AG08396 (cell line): ENCODE results near the gene POC5.
"Not testable (repeated sequence)": the region's sequence is repeated elsewhere in the genome, so short reads cannot be mapped to it uniquely, and the experiment has no call there.

ENCODE experiments used
- DNase-seq: peaks from one replicate; pipeline ENCODE4 v3.0.0; 2012; ENCODE audit warnings: low spot score, mixed read lengths

Gene POC5

GRCh38 chr5:75706016-75706415, 11.2 kb downstream of the POC5 start:
- DNase-seq: peak; percentile 4

- DNase-seq: no peak
Observed at GRCh38 chr5:75701856-75702255, 15.4 kb downstream of the POC5 start.

GRCh38 chr5:75695472-75696351, 21.5 kb downstream of the POC5 start:
- not testable (repeated sequence) for DNase-seq

GRCh38 chr5:75694781-75695180, 22.5 kb downstream of the POC5 start:
- DNase-seq: no peak

GRCh38 chr5:75690669-75691068, 26.6 kb downstream of the POC5 start:
- no peak for DNase-seq

GRCh38 chr5:75686480-75686879, 30.8 kb downstream of the POC5 start:
- DNase-seq: no peak

GRCh38 chr5:75685141-75685540, 32.1 kb downstream of the POC5 start:
- DNase-seq: no peak

- DNase-seq: no peak
Observed at GRCh38 chr5:75681125-75681830, 36.0 kb downstream of the POC5 start.

GRCh38 chr5:75678155-75678554, 39.1 kb downstream of the POC5 start:
- DNase-seq: no peak

- no peak for DNase-seq
Observed at GRCh38 chr5:75677607-75678006, 39.6 kb downstream of the POC5 start.

- DNase-seq: no peak
Observed at GRCh38 chr5:75675783-75676182, 41.5 kb downstream of the POC5 start.

GRCh38 chr5:75672616-75673015, 44.6 kb downstream of the POC5 start:
- DNase-seq: peak; percentile 54

GRCh38 chr5:75671506-75671905, 45.7 kb downstream of the POC5 start:
- no peak for DNase-seq

GRCh38 chr5:75670577-75670976, 46.7 kb downstream of the POC5 start:
- no peak for DNase-seq

GRCh38 chr5:75668977-75669689, 48.1 kb downstream of the POC5 start:
- DNase-seq: no peak

GRCh38 chr5:75668445-75668844, 48.8 kb downstream of the POC5 start:
- DNase-seq: no peak

GRCh38 chr5:75667586-75667985, 49.7 kb downstream of the POC5 start:
- no peak for DNase-seq

- DNase-seq: no peak
Observed at GRCh38 chr5:75666801-75667200, 50.4 kb downstream of the POC5 start.

- no peak for DNase-seq
Observed at GRCh38 chr5:75664979-75665378, 52.3 kb downstream of the POC5 start.

GRCh38 chr5:75663579-75664284, 53.5 kb downstream of the POC5 start:
- no peak for DNase-seq

- DNase-seq: no peak
Observed at GRCh38 chr5:75662061-75662460, 55.2 kb downstream of the POC5 start.
